Fibroblast of the aortic adventitia (primary cell): ENCODE data around the gene PGGHG. TPM values are rescaled to one million over a fixed set of nuclear protein-coding genes. Genes with fewer than 3 reads are reported as not detected.
"Not testable (repeated sequence)": the region's sequence is repeated elsewhere in the genome, so short reads cannot be mapped to it uniquely, and the experiment has no call there.

ENCODE experiments used
- DNase-seq: peaks from one replicate; pipeline ENCODE4 v3.0.0-alpha.2; 2010; ENCODE audit warnings: low read depth
- H3K4me3 ChIP-seq: 2 replicates; pipeline ENCODE4 v1.5.1; 2011; ENCODE audit warnings: low read depth, mild to moderate bottlenecking, control low read depth, low read length, moderate library complexity
- total RNA-seq: library from RNA; depleted of rRNA; stranded (reverse); fragments of >200 nt; gene quantifications from 2 replicates; pipeline ENCODE4 v1.2.3, GENCODE V29; 2012; ENCODE audit warnings: low replicate concordance
- TF ChIP-seq, protein P1 (sequence below): IDR thresholded peaks from 2 replicates; pipeline ENCODE4 v1.5.1; 2011; ENCODE audit warnings: mild to moderate bottlenecking, low read length, control low read depth, inconsistent platforms; ENCODE audit not compliant: insufficient read depth

PGGHG gene
- total RNA-seq, 1 donor: 6.9 TPM

DNA sequence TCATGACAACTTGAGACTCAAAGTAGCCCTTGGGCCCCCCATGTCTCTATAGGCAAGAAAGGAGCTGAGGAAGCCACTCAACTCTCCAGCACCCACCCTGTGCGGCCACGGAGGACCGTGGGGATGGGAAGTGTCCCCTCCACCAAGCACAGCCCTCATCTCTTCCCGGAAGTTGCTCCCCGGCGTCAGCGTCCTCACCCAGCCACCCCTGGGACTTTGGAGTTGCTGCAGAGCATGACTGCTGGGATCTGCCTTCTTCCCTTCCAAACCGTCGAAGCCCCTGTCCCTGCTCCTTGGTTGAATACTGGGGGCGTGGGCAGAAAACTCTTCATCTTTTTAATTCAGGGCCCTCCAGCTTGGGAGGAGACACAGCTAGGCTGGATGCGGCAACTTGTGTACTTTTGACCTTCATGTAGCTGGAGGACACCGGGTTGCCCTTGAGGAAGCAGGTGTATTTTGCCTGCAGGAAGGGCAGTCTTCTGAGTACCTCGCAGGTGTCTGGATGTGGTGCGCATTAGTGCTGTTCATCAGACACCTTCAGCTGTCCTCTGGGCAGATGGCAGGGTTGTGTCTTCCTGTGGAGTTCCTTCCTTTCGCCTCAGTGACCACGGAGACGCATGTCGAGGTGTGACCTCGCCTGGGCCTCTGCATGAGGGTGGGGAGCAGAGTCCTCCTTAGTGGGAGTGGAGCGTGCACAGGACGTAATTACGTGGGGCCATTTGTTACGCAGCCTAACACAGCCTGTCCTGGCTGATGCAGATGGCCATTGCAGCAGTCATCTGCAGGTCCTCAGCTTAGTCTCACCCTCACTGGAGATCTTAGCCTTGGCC lies 43.9 kb downstream of the PGGHG start:
- no peak overlapping the region for H3K4me3 ChIP-seq
- DNase-seq: no peak
- TF ChIP-seq, protein P1, sequence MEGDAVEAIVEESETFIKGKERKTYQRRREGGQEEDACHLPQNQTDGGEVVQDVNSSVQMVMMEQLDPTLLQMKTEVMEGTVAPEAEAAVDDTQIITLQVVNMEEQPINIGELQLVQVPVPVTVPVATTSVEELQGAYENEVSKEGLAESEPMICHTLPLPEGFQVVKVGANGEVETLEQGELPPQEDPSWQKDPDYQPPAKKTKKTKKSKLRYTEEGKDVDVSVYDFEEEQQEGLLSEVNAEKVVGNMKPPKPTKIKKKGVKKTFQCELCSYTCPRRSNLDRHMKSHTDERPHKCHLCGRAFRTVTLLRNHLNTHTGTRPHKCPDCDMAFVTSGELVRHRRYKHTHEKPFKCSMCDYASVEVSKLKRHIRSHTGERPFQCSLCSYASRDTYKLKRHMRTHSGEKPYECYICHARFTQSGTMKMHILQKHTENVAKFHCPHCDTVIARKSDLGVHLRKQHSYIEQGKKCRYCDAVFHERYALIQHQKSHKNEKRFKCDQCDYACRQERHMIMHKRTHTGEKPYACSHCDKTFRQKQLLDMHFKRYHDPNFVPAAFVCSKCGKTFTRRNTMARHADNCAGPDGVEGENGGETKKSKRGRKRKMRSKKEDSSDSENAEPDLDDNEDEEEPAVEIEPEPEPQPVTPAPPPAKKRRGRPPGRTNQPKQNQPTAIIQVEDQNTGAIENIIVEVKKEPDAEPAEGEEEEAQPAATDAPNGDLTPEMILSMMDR: no peak

DNA sequence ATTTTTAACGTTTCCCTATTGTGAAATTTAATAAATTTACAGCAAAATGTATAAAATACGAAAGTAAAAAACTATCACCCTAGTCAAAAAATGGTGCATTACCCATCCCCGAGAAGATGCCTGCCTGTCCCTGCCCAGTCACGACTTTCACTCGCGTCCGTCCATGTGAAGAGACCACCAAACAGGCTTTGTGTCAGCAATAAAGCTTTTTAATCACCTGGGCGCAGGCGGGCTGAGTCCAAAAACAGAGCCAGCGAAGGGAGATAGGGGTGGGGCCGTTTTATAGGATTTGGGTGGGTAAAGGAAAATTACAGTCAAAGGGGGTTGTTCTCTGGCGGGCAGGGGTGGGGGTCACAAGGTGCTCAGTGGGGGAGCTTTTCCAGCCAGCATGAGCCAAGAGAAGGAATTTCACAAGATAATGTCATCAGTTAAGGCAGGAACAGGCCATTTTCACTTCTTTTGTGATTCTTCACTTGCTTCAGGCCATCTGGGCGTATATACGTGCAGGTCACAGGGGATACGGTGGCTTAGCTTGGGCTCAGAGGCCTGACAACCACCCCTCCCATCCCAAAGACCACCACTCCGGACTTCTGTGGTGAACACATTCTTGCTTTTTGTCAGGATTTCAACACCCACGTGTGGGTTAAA lies 44.8 kb downstream of the PGGHG start:
- not testable (repeated sequence) for H3K4me3 ChIP-seq, DNase-seq

DNA sequence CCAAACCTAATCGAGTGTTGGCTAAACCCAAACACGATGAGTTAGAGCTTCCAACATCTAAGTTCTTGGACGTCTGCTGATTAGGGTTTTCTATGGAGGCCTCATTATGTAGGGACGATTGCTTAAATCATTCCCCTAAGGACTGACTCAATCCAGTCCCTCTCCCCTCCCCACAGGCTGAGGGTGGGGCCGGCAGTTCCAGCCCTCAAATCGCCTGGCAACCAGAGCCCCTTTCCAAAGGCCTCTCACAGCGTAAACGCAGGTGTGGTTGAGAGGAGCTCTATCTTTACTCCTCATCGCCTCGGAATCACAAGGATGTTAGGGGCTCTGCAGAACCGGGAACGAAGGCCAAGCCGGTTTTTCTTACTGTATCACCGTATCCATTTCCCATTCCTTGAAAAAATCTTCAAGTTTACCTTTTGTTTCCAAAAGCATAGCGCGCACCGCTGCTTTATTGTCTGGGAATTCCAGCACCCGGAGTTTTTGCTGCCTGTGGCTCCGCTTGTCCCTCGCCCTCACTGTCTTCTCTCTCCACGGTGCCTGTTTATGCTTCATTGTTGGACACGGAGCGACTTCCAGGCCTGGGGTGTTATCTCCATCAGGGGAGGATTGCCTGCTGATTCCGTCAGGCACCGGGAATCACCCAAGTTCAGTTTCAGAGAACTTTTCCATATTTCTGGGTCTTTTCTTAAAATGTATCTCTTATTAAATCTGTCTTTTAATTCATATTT lies 45.5 kb downstream of the PGGHG start:
- H3K4me3 ChIP-seq: no peak overlapping the region
- TF ChIP-seq, protein P1: no peak
- peak; percentile 73 for DNase-seq

DNA sequence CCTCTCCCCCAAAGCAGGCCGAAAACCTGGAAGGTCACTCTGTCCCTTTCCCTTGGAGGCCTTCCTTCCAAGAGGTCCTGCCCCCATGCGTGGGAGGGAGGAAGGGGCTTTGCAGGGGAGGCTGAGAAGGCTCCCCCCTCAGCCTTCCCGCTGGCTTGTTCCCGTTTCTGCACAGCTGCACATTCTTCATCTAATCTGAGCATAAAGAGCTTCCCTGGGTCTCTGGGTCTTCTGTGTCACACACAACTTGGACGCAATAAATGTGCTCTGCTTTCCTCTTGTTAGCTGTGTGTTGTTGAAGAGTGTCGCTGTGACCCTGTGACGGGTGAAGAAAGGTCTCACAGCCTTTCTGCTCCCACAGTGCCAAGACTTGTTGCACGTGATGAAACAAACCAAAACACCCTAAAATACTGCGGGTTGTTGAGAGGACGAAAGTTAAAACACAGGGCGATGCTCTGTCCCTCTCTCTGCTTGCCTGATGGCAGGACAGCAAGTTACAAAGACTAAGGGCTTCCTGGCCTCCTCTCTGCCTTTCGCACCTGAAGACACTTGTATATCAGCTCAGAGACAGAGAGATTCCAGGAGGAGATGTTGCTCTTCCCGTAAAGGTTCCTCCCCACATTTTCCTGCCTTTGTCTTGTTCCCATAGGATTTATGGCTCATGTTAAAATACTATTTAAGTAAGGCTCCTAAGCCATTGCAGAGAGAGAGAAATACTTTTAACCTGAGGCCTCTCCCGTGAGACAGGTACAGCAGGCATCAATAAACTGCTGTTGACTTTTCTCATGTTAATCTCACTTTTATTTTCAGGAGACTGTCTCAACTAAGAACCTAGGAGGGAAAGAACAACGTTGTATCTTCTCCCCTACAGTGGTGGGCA lies 47.1 kb downstream of the PGGHG start:
- DNase-seq: no peak
- TF ChIP-seq, protein P1: no peak
- H3K4me3 ChIP-seq: no peak overlapping the region

DNA sequence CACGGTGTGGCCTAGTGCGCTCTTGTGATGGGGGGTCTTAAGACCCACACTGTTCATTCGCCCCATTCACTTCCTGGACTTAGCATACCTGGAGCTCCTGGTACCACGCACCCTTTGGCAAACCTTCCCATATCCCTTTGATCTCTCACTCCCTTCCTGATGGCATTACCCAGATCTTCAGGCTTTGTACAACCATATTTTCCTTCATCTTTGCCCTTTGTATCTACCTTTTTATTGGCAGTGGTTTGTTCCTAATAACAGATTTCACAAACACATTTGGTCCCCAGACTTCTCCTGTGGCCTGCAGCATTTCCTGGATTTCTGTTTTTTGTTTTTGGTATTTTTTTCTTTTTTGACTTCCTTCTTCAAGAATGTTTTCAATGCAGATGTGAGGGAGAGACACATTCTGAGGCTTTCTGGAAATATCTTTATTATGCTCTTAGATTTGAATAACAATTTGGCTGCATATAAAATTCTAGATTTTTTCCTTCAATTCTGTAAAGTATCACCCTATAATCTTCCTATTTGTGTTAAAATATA lies 47.8 kb downstream of the PGGHG start:
- H3K4me3 ChIP-seq: no peak overlapping the region
- DNase-seq: no peak

DNA sequence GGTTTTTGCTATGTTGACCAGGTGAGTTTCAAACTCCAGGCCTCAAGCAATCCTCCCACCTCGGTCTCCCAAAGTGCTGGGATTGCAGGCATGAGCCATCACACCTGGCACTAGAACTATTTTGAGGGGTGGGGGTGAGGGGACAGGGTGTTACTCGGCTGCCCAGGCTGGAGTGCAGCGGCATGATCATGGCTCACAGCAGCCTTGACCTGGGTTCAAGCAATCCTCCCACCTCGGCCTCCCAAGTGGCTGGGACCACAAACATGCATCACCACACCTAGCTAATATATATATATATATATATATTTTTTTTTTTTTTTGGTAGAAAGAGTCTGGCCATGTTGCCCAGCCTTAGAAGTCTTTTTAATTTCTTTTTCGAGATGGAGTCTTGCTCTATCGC lies 48.8 kb downstream of the PGGHG start:
- TF ChIP-seq, protein P1: no peak
- no peak overlapping the region for H3K4me3 ChIP-seq
- DNase-seq: no peak

More for the DNA sequence above, 47.8 kb downstream of the PGGHG start:
- TF ChIP-seq, protein P1: no peak
